Ovary (tissue), 9 donors: ENCODE results near the gene DSG3. TPM values are rescaled to one million over a fixed set of nuclear protein-coding genes. Genes with fewer than 3 reads are reported as not detected.

Experiments used
- DNase-seq, 5 donors: peaks; one replicate each; pipeline ENCODE4 v3.0.0-alpha.2; 2019 to 2020
- H3K27ac ChIP-seq, 2 donors: fragments of 200-600 bp; one replicate each; pipeline versions ENCODE4 v1.5.1 to v1.8.0; 2019 to 2022
- H3K27me3 ChIP-seq: fragments of 200-600 bp; one replicate; pipeline ENCODE4 v1.8.0; 2022
- H3K36me3 ChIP-seq: fragments of 200-600 bp; sonication (generic); one replicate; pipeline ENCODE4 v1.5.1; 2019
- H3K4me1 ChIP-seq: one replicate; pipeline ENCODE4 v1.8.1; 2013; ENCODE audit warnings: mild to moderate bottlenecking, moderate library complexity; ENCODE audit not compliant: insufficient read depth
- H3K4me3 ChIP-seq: fragments of 200-600 bp; sonication (generic); one replicate; pipeline ENCODE4 v1.5.1; 2017
- H3K9me3 ChIP-seq, 2 donors: fragments of 200-600 bp in 1 of 2; sonication (generic) in 1 of 2; one replicate each; pipeline versions ENCODE4 v1.5.1 to v1.8.1; 2013 to 2019; ENCODE audit warnings: mild to moderate bottlenecking in 1 of 2, moderate library complexity in 1 of 2
- EP300 ChIP-seq: sonication (generic); formaldehyde crosslinking; IDR thresholded peaks from one replicate; pipeline ENCODE4 v1.6.1; 2017; ENCODE audit warnings: antibody characterized with exemption
- POLR2A ChIP-seq: fragments of 450-650 bp; IDR thresholded peaks from one replicate; pipeline ENCODE4 v1.6.1; 2017; ENCODE audit warnings: antibody characterized with exemption, mild to moderate bottlenecking, moderate library complexity
- WGBS, 3 donors: extraction: QIAGEN DNeasy Blood & Tissue Kit in 1 of 3; methylation state at CpG; one replicate each; pipeline versions ENCODE4 v1.1.5 to v1.1.7; 2013 to 2017; 5-methylcytosine and 5-hydroxymethylcytosine counted together
- intact Hi-C, 4 donors: fragments of 100-400 bp; cut with DNase I; formaldehyde crosslinking; loops; one replicate each; pipeline versions ENCODE4 v1.11.0 to v1.15.1; 2022 to 2023
- polyA plus RNA-seq, 2 donors: library from polyadenylated mRNA; stranded (reverse); fragments of 200-250 nt in 1 of 2; fragments of 350-450 nt in 1 of 2; fragmentation: Illumina TruSeq in 1 of 2; extraction: RNeasy Lipid Tissue Mini Kit (QIAGEN cat#74804) in 1 of 2; gene quantifications; one replicate each; pipeline ENCODE4 v1.2.3, GENCODE V29; 2013 to 2014
- total RNA-seq, 7 donors: library from RNA; depleted of rRNA in 2 of 7; stranded (reverse); fragments of >200 nt in 2 of 7; fragmentation: NEBNext Ultra II Directional in 3 of 7; extraction: Animal tissue kit (Norgen Biotek cat#: 25700) in 3 of 7; gene quantifications; one replicate each; pipeline versions ENCODE4 v1.1.0 to v1.2.4, GENCODE V29; 2016 to 2023
- TF ChIP-seq, protein P1 (sequence below), 3 donors: fragments of 450-650 bp in 2 of 3; fragments of 200-600 bp in 1 of 3; IDR thresholded peaks; one replicate each; pipeline versions ENCODE4 v1.5.1 to v1.8.0; 2016 to 2022; ENCODE audit warnings: antibody characterized with exemption in 3 of 3, mild to moderate bottlenecking in 1 of 3
- donor health status: DM: no; HTN: no; CAD: no; lungs with moderate emphysema.
- donor health status: DM: no; HTN: no; CAD: no.
- donor health status: Bipolar disorder and iron deficiency.
- donor health status: DM: yes; HTN: yes; CAD: no.
- donor health status: DM: no; HTN: no; CAD: no.
- donor health status: DM: yes; HTN: yes; CAD: no.

DSG3 gene
- total and polyA plus RNA-seq, 9 donors = under 0.01 to 0.05 (median 0.03) TPM; not detected in 6

GRCh38 chr18:31436825-31437224 lies 10.7 kb upstream of the DSG3 start:
- DNase-seq = no peak
- Histone ChIP-seq H3K27ac (no peak overlapping the region), H3K9me3 (no peaks in the 10 kb centered on the region), H3K27me3 (no peaks in the 10 kb centered on the region), H3K36me3 (no peaks in the 10 kb centered on the region), H3K4me3 (no peak overlapping the region), H3K4me1 (no peaks in the 10 kb centered on the region)
- TF ChIP-seq EP300 = no peak
- TF ChIP-seq POLR2A = no peak
- TF ChIP-seq, protein P1, sequence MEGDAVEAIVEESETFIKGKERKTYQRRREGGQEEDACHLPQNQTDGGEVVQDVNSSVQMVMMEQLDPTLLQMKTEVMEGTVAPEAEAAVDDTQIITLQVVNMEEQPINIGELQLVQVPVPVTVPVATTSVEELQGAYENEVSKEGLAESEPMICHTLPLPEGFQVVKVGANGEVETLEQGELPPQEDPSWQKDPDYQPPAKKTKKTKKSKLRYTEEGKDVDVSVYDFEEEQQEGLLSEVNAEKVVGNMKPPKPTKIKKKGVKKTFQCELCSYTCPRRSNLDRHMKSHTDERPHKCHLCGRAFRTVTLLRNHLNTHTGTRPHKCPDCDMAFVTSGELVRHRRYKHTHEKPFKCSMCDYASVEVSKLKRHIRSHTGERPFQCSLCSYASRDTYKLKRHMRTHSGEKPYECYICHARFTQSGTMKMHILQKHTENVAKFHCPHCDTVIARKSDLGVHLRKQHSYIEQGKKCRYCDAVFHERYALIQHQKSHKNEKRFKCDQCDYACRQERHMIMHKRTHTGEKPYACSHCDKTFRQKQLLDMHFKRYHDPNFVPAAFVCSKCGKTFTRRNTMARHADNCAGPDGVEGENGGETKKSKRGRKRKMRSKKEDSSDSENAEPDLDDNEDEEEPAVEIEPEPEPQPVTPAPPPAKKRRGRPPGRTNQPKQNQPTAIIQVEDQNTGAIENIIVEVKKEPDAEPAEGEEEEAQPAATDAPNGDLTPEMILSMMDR (IDR thresholded peaks at IDR 0.05) = no peak
- intact Hi-C loops = no loop called here
- 72 to 80% (median 75%) methylated on average over 3 of the region's 3 CpGs for WGBS, 3 donors

DNA sequence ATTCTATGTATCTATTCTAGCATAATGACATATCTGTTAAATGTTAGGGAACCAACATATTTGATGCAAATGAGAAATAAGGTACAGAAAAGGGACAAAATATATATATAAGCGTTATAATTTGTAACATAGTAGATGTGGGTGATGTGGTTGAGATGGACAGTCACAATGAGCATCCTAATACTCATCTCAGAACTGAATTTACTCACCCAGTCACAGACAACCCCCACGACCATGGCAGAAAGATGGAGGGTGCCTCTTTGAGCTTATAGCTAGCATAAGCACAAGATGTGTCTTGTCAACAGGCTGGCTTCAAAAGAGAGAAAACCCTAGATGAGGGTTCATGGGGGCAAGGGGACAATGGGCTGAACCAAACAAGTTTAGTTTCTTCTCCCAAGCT lies 9.1 kb upstream of the DSG3 start:
- H3K4me1 ChIP-seq = no peaks in the 10 kb centered on the region
- DNase-seq = no peak
- H3K27ac ChIP-seq = no peak overlapping the region
- intact Hi-C loops = no loop called here
- 76 to 92% (median 84%) methylated on average over 2 of the region's 2 CpGs for WGBS, 3 donors
- H3K4me3 ChIP-seq = no peak overlapping the region
- no peaks in the 10 kb centered on the region for H3K36me3 ChIP-seq
- H3K9me3 ChIP-seq = no peaks in the 10 kb centered on the region
- TF ChIP-seq, protein P1 (IDR thresholded peaks at IDR 0.05) = no peak
- TF ChIP-seq POLR2A (no peak), EP300 (no peak)
- H3K27me3 ChIP-seq = no peaks in the 10 kb centered on the region

DNA sequence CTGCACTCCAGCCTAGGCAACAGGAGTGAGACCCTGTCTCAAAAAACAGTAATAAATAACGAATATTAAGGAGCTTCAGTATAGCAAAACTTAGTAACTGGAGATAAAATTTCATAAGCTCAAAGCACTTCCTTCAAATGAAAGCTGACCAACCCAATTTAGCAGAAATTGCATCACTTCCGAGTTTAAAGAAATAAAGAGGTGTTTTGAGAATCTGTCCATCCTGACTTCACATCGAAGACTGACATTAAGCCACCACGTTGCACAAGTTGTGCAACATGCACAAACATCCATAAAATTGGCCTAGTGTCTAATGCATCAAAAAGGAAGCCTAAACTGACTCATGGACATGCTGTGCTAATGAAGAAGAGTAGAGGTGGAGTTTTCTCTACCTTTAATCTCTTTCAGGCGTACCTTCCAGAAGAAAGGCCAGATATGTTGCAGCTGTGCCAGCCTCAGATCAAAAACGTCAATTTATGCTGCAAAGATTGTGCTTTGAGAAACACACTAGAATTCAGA lies 7.7 kb upstream of the DSG3 start:
- WGBS, 3 donors = 68 to 83% (median 80%) methylated on average over 6 of the region's 6 CpGs
- Histone ChIP-seq H3K4me3 (no peak overlapping the region), H3K36me3 (no peaks in the 10 kb centered on the region), H3K9me3 (no peaks in the 10 kb centered on the region), H3K4me1 (no peaks in the 10 kb centered on the region), H3K27me3 (no peaks in the 10 kb centered on the region), H3K27ac (no peak overlapping the region)
- TF ChIP-seq EP300 (no peak), POLR2A (no peak)
- TF ChIP-seq, protein P1 (IDR thresholded peaks at IDR 0.05) = no peak
- no peak for DNase-seq
- intact Hi-C loops = no loop called here

GRCh38 chr18:31440787-31441186 lies 6.8 kb upstream of the DSG3 start:
- Histone ChIP-seq H3K4me1 (no peaks in the 10 kb centered on the region), H3K4me3 (no peak overlapping the region), H3K27ac (no peak overlapping the region), H3K36me3 (no peaks in the 10 kb centered on the region), H3K27me3 (no peaks in the 10 kb centered on the region), H3K9me3 (no peaks in the 10 kb centered on the region)
- intact Hi-C loops = no loop called here
- 83 to 92% (median 86%) methylated on average over 6 of the region's 6 CpGs for WGBS, 3 donors
- TF ChIP-seq POLR2A (no peak), EP300 (no peak)
- TF ChIP-seq, protein P1 (IDR thresholded peaks at IDR 0.05) = no peak
- DNase-seq = no peak
